ENCODE measurements around the gene RNF212. TPM values are rescaled to one million over a fixed set of nuclear protein-coding genes. Genes with fewer than 3 reads are reported as not detected.

Gene RNF212
- total and polyA plus RNA-seq, 9 of the 15 experiments (the other 6 are each of a cell fraction or from before 2014, with no cell fraction given): 0.04 TPM; not detected in 8

GRCh38 chr4:1029529-1029928 lies 83.8 kb downstream of the RNF212 start:
- ChIA-PET CTCF (ENCODE audit: low intra/inter-chr PET ratio) (no interaction called here), POLR2A (interaction anchor here (1.6 kb wide), 1 partner anchor 12 kb away, joined by 6 read pairs; no protein-coding TSS in a partner anchor)
- FAIRE-seq: no peak
- TF ChIP-seq TBL1XR1 (IDR thresholded peaks at IDR 0.05; ENCODE audit: low read length in 2 of 2) (no peak), CBFB (CRISPR knock-in tag; IDR thresholded peaks at IDR 0.05) (0 out of 2 replicates have a peak, but pooled peaks have one; percentile 29), ATF1 (CRISPR knock-in tag; IDR thresholded peaks at IDR 0.05) (no peak), ATF1 (tag; IDR thresholded peaks at IDR 0.05) (no peak), POLR2G (IDR thresholded peaks at IDR 0.05; ENCODE audit: low read depth, low read length) (peak; percentile 71)
- Histone ChIP-seq H3K4me1 (replicated peaks in 1 of 2; ENCODE audit: control insufficient read depth in 2 of 2, insufficient read depth in 2 of 2, low read length in 2 of 2) (peaks cover 3 to 85% of the 10 kb centered on the region in 2 experiments; a peak in 4 of 5 replicates), H3K27me3 (ENCODE audit: control insufficient read depth in 2 of 2, insufficient read depth in 2 of 2, low read length in 2 of 2) (0 out of 5 replicates have a peak, but pooled peaks cover 0 to 6% of the 10 kb centered on the region in 2 experiments), H3K36me3 (ENCODE audit: control insufficient read depth, insufficient read depth, low read length) (peaks cover 16% of the 10 kb centered on the region; the same call in 2 of the 3 replicates), H3K79me2 (ENCODE audit: control insufficient read depth, insufficient read depth, low read length) (no peaks in the 10 kb centered on the region), H3K9me1 (ENCODE audit: control insufficient read depth, insufficient read depth, low read length) (no peaks in the 10 kb centered on the region), H3K9ac (ENCODE audit: insufficient read depth in 1 of 2, low read depth in 2 of 2, low read length in 2 of 2) (no peak overlapping the region; a peak in 1 of 4 replicates), H3K4me3 (no peak overlapping the region), H3K9me3 (replicated peaks; ENCODE audit: control insufficient read depth, insufficient read depth, low read depth, low read length) (no peaks in the 10 kb centered on the region; the same call in 1 of the 2 replicates), H3K4me2 (ENCODE audit: insufficient read depth, low read length) (no peak overlapping the region), H2AFZ (ENCODE audit: low read depth, low read length) (no peak overlapping the region), H4K20me1 (replicated peaks; ENCODE audit: control insufficient read depth, insufficient read depth, low read length) (no peaks in the 10 kb centered on the region), H3K27ac (ENCODE audit: extremely low read depth, low read depth, low read length) (no peak overlapping the region)
- ATAC-seq: no peak
- in situ Hi-C loops (cut with MboI) (no loop called here), intact Hi-C loops (cut with micrococcal nuclease) (no loop called here)
- WGBS (ENCODE audit: insufficient coverage, low coverage, missing lambda C conversion rate): 35% methylated on average over 7 of the region's 17 CpGs
- no peak for DNase-seq (ENCODE audit: extremely low read depth in 1 of 4, low spot score in 3 of 4)
- no TSS peak for BruUV-seq (replicated peaks)

- no peaks in the 10 kb centered on the region for H3K9me1 ChIP-seq (ENCODE audit: control insufficient read depth, insufficient read depth, low read length)
- in situ Hi-C loops (cut with MboI): no loop called here
- no peaks in the 10 kb centered on the region; the same call in 1 of the 2 replicates for H3K9me3 ChIP-seq (replicated peaks; ENCODE audit: control insufficient read depth, insufficient read depth, low read depth, low read length)
- 0 out of 5 replicates have a peak, but pooled peaks cover 0 to 6% of the 10 kb centered on the region in 2 experiments for H3K27me3 ChIP-seq (ENCODE audit: control insufficient read depth in 2 of 2, insufficient read depth in 2 of 2, low read length in 2 of 2)
- no peak overlapping the region for H2AFZ ChIP-seq (ENCODE audit: low read depth, low read length)
- intact Hi-C loops (cut with micrococcal nuclease): no loop called here
- H3K9ac ChIP-seq (ENCODE audit: insufficient read depth in 1 of 2, low read depth in 2 of 2, low read length in 2 of 2): peak overlapping the region in 1 of 2 experiments; percentile 70; a peak in 1 of 4 replicates
- DNase-seq (ENCODE audit: extremely low read depth in 1 of 4, low spot score in 3 of 4) (no peak), FAIRE-seq (no peak), ATAC-seq (no peak)
- H4K20me1 ChIP-seq (replicated peaks; ENCODE audit: control insufficient read depth, insufficient read depth, low read length): no peaks in the 10 kb centered on the region
- peaks cover 3 to 77% of the 10 kb centered on the region in 2 experiments; a peak in 4 of 5 replicates for H3K4me1 ChIP-seq (replicated peaks in 1 of 2; ENCODE audit: control insufficient read depth in 2 of 2, insufficient read depth in 2 of 2, low read length in 2 of 2)
- no peak overlapping the region for H3K4me2 ChIP-seq (ENCODE audit: insufficient read depth, low read length)
- POLR2A ChIA-PET: interaction anchor here (0.7 kb wide), 1 partner anchor 315 kb away, joined by 3 read pairs; no protein-coding TSS in a partner anchor
- H3K27ac ChIP-seq (ENCODE audit: extremely low read depth, low read depth, low read length): no peak overlapping the region
- BruUV-seq (replicated peaks): no TSS peak
- WGBS (ENCODE audit: insufficient coverage, low coverage, missing lambda C conversion rate): 42% methylated on average over 24 of the region's 36 CpGs
- CTCF ChIA-PET (ENCODE audit: low intra/inter-chr PET ratio): no interaction called here
- peaks cover 22% of the 10 kb centered on the region; the same call in 2 of the 3 replicates for H3K36me3 ChIP-seq (ENCODE audit: control insufficient read depth, insufficient read depth, low read length)
- no peak overlapping the region for H3K4me3 ChIP-seq
- H3K79me2 ChIP-seq (ENCODE audit: control insufficient read depth, insufficient read depth, low read length): no peaks in the 10 kb centered on the region
- TF ChIP-seq E2F6 (IDR thresholded peaks at IDR 0.05; ENCODE audit: borderline replicate concordance in 1 of 2, extremely low read depth in 1 of 2, insufficient read depth in 1 of 2, insufficient read length in 1 of 2, low read depth in 1 of 2, low read length in 1 of 2, poor library complexity in 1 of 2, severe bottlenecking in 1 of 2): peak; percentile 74 to 90
- peak; percentile 28; the same call in 1 of the 2 replicates for TF ChIP-seq POLR2A (conservative IDR thresholded peaks at IDR 0.05)
- peak; percentile 66 for TF ChIP-seq L3MBTL2 (IDR thresholded peaks at IDR 0.05)
- peak; percentile 26 for TF ChIP-seq RBM22 (IDR thresholded peaks at IDR 0.05; ENCODE audit: low read depth, low read length, poor library complexity, severe bottlenecking)
- TF ChIP-seq ZBTB2 (IDR thresholded peaks at IDR 0.05): no peak
These were observed 84.7 kb downstream of the RNF212 start for GRCh38 chr4:1028574-1029220.

All from K562 (cell line).